Measurements from ENCODE around the gene E2F1.
A peak's percentile ranks its signal among the peaks of the same experiment; 100 is the strongest.

The E2F1 gene

GRCh38 chr20:33658929-33659328, 27.3 kb downstream of the E2F1 start:
- DNase-seq (ENCODE audit: low spot score): no peak
- ChIA-PET CTCF (interaction anchor here (0.6 to 0.7 kb wide), 3 partner anchors 9 to 480 kb away, joined by 3 to 5 read pairs (median 3); no protein-coding TSS in a partner anchor), POLR2A (ENCODE audit: low non-redundant PET) (interaction anchor here (0.5 kb wide), 1 partner anchor 25 kb away, joined by 3 read pairs; no protein-coding TSS in a partner anchor)
- H3K27ac ChIP-seq: 0 out of 2 replicates have a peak overlapping the region, but pooled peaks have one; percentile 1
- TF ChIP-seq, protein P1, sequence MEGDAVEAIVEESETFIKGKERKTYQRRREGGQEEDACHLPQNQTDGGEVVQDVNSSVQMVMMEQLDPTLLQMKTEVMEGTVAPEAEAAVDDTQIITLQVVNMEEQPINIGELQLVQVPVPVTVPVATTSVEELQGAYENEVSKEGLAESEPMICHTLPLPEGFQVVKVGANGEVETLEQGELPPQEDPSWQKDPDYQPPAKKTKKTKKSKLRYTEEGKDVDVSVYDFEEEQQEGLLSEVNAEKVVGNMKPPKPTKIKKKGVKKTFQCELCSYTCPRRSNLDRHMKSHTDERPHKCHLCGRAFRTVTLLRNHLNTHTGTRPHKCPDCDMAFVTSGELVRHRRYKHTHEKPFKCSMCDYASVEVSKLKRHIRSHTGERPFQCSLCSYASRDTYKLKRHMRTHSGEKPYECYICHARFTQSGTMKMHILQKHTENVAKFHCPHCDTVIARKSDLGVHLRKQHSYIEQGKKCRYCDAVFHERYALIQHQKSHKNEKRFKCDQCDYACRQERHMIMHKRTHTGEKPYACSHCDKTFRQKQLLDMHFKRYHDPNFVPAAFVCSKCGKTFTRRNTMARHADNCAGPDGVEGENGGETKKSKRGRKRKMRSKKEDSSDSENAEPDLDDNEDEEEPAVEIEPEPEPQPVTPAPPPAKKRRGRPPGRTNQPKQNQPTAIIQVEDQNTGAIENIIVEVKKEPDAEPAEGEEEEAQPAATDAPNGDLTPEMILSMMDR (conservative IDR thresholded peaks at IDR 0.05; ENCODE audit: low read depth): no peak

DNA sequence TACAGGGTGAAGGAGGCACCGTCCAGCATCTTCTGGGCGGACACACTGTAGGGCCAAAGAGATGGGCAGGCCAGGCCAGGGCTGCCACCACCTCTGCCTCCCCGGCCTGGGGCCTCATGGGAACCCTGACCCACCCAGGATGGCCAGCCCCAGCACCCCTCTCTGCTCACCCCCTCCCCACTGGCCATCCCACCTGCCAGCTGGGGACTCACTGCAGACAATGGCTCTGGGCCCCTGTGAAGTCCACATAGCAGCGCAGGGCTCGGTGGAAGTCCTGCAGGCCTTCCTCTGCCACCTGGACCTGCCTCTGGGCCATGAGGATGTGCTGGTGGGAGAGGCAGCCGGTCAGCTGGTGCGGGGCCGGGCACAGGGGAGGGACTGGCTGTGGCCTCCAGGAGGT, 27.7 kb downstream of the E2F1 start:
- DNase-seq (ENCODE audit: low spot score): no peak
- ChIA-PET POLR2A (ENCODE audit: low non-redundant PET) (no interaction called here), CTCF (interaction anchor here (0.6 to 0.7 kb wide), 2 partner anchors 125 to 480 kb away, joined by 3 to 5 read pairs; no protein-coding TSS in a partner anchor)

DNA sequence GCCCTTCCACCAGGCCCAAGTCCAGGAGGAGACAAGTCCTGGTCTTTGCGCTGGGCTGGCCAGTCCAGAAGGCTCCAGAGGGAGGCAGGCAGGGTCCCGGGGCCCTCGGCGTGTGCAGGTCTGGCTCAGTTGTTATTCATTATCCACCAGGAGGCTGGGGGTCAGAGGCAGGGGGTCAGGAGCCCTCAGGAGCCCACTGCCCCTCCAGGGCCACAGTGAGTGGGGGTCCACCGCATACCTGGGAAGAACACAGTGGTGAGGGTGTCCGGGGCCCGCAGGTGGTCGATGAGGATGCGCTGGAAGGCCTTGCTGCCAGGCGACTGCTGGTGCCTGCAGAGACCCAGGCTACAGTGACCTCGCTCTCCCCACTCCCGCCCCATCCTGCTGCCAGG, 28.5 kb downstream of the E2F1 start:
- ChIA-PET POLR2A (ENCODE audit: low non-redundant PET) (no interaction called here), CTCF (interaction anchor here (2.4 kb wide), 1 partner anchor 10 kb away, joined by 8 read pairs; the partner anchor contains the start of gene ACTL10)
- no peak overlapping the region for H3K27ac ChIP-seq
- no peak for DNase-seq (ENCODE audit: low spot score)
- TF ChIP-seq, protein P1 (conservative IDR thresholded peaks at IDR 0.05; ENCODE audit: low read depth): no peak

More for the DNA sequence above, 27.7 kb downstream of the E2F1 start:
- TF ChIP-seq, protein P1 (conservative IDR thresholded peaks at IDR 0.05; ENCODE audit: low read depth): no peak
- 0 out of 2 replicates have a peak overlapping the region, but pooled peaks have one; percentile 1 for H3K27ac ChIP-seq

GRCh38 chr20:33656783-33657703, 29.1 kb downstream of the E2F1 start:
- H3K27ac ChIP-seq: no peak overlapping the region
- no peak for DNase-seq (ENCODE audit: low spot score)
- ChIA-PET POLR2A (ENCODE audit: low non-redundant PET) (no interaction called here), CTCF (interaction anchor here (0.6 to 2.4 kb wide), 4 partner anchors 10 to 765 kb away, joined by 3 to 8 read pairs (median 4); partner anchors contain the start of gene ACTL10)
- TF ChIP-seq, protein P1 (conservative IDR thresholded peaks at IDR 0.05; ENCODE audit: low read depth): no peak

DNA sequence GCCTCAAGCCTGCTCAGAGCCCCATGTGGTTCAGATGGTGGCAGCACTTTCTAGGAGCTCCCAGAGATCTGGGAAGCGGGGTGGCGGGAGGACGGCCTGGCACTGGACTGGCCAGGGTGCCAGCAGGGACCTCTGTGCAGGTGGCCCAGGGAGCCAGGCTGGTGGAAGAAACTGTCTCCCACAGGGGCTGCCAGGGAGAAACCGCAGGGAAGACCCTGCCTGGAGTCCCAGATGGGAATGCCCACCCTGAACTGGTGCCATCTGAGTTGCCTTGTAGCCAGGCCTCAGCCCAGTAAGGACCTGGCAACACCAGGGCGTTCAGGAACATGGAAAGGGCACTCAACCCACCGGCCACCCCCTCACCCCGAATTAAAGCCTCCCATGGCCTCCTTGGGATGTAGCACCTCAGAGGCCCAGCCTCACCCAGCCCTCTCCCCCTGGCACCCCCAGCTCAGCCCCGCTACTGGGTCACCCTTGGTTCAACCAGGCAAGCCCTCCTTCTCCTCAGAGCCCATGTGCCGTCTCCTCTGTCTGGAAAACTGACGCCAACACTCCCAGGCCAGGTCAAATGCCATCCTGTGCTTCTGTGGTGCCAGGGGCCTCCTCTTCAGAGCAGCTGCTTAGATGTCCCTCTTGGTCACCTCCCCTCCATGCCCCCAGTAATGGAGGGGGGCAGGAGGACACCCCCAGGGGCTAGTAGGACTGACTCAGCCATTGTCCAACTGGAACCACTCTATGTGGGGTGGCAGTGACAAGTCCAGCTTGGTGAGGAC, 30.0 kb downstream of the E2F1 start:
- POLR2A ChIA-PET (ENCODE audit: low non-redundant PET): no interaction called here
- no peak for DNase-seq (ENCODE audit: low spot score)
- CTCF ChIA-PET: interaction anchor here (0.6 to 2.4 kb wide), 4 partner anchors 11 to 473 kb away, joined by 3 to 8 read pairs (median 4); partner anchors contain the start of gene ACTL10
- TF ChIP-seq, protein P1 (conservative IDR thresholded peaks at IDR 0.05; ENCODE audit: low read depth): no peak
- H3K27ac ChIP-seq: no peak overlapping the region

GRCh38 chr20:33655164-33655563, 31.0 kb downstream of the E2F1 start:
- ChIA-PET CTCF (no interaction called here), POLR2A (ENCODE audit: low non-redundant PET) (no interaction called here)
- no peak for DNase-seq (ENCODE audit: low spot score)
- TF ChIP-seq, protein P1 (conservative IDR thresholded peaks at IDR 0.05; ENCODE audit: low read depth): no peak
- no peak overlapping the region; the same call in 1 of the 2 replicates for H3K27ac ChIP-seq

Data from RWPE1 (cell line).